OCI-LY7 (cell line): ENCODE measurements around the gene DNAI2.

Experiments used
- CTCF ChIP-seq: fragments of 200-600 bp; sonication (generic); conservative IDR thresholded peaks from 2 replicates; pipeline ENCODE4 v1.5.1; 2014; ENCODE audit warnings: mild to moderate bottlenecking, antibody characterized with exemption, low read length, moderate library complexity, mixed read lengths
- EZH2phosphoT487 ChIP-seq: fragments of 200-600 bp; sonication (generic); IDR thresholded peaks from 2 replicates; pipeline ENCODE4 v1.6.1; 2018; ENCODE audit warnings: low read depth, borderline replicate concordance, mild to moderate bottlenecking, mixed run types, antibody characterized with exemption, low read length, moderate library complexity, mixed read lengths

GRCh38 chr17:74325376-74325742 lies 51.3 kb downstream of the DNAI2 start:
- TF ChIP-seq CTCF (no peak), EZH2phosphoT487 (no peak)
